WTC11 (cell line): ENCODE results near the gene LAPTM5. TPM values are rescaled to one million over a fixed set of nuclear protein-coding genes. Genes with fewer than 3 reads are reported as not detected.

Source experiments
- ATAC-seq: fragments of 200-7000 bp; cut with Tn5 transposase; 2 replicates; pipeline ENCODE4 v1.10.0; 2021; ENCODE audit warnings: mild to moderate bottlenecking, moderate library complexity
- CTCF ChIA-PET: fragments of 300-600 bp; sonication (Branson Sonifier 250); formaldehyde crosslinking; loops from one replicate; lab custom pipeline; 2021; ENCODE audit warnings: antibody characterized with exemption; lab: Charles Lee
- POLR2A ChIA-PET: fragments of 350-600 bp; sonication (Branson Sonifier 250); formaldehyde crosslinking; loops from one replicate; lab custom pipeline; 2021; ENCODE audit warnings: antibody characterized with exemption; lab: Charles Lee
- DNase-seq: peaks from one replicate; pipeline ENCODE4 v3.0.0; 2021; ENCODE audit warnings: low spot score
- H3K27ac Mint-ChIP-seq: 2 replicates; pipeline ENCODE4 v1.8.0; 2021; ENCODE audit warnings: mixed read lengths
- H3K27me3 Mint-ChIP-seq: 2 replicates; pipeline ENCODE4 v1.8.0; 2021; ENCODE audit warnings: low read depth, mild to moderate bottlenecking, moderate library complexity, mixed read lengths
- H3K36me3 Mint-ChIP-seq: 2 replicates; pipeline ENCODE4 v1.8.0; 2021; ENCODE audit warnings: mixed read lengths
- H3K4me1 Mint-ChIP-seq: 2 replicates; pipeline ENCODE4 v1.8.0; 2022; ENCODE audit warnings: mixed read lengths
- H3K4me3 Mint-ChIP-seq: 2 replicates; pipeline ENCODE4 v1.8.0; 2021; ENCODE audit warnings: mild to moderate bottlenecking, moderate library complexity, mixed read lengths
- H3K9me3 Mint-ChIP-seq: 2 replicates; pipeline ENCODE4 v1.8.0; 2021; ENCODE audit warnings: mixed read lengths
- CREB1 ChIP-seq: sonication (generic); formaldehyde crosslinking; IDR thresholded peaks from 2 replicates; pipeline ENCODE4 v1.8.0; 2023; ENCODE audit warnings: mild to moderate bottlenecking, missing genetic modification reagents
- CREM ChIP-seq: sonication (generic); formaldehyde crosslinking; IDR thresholded peaks from 2 replicates; pipeline ENCODE4 v1.8.1; 2022; ENCODE audit warnings: mild to moderate bottlenecking, missing genetic modification reagents, moderate library complexity
- ETV6 ChIP-seq: sonication (generic); formaldehyde crosslinking; IDR thresholded peaks from 2 replicates; pipeline ENCODE4 v1.8.1; 2022; ENCODE audit warnings: mild to moderate bottlenecking, missing genetic modification reagents
- FOXJ3 ChIP-seq: sonication (generic); formaldehyde crosslinking; IDR thresholded peaks from 2 replicates; pipeline ENCODE4 v1.9.0; 2021; ENCODE audit warnings: missing genetic modification reagents, mild to moderate bottlenecking, borderline replicate concordance
- GTF2I ChIP-seq: fragments of 250-450 bp; sonication (Bioruptor Pico); conservative IDR thresholded peaks from 2 replicates; pipeline ENCODE4 v1.4.0; 2021; ENCODE audit warnings: mild to moderate bottlenecking
- IRF2 ChIP-seq: sonication (generic); formaldehyde crosslinking; IDR thresholded peaks from 2 replicates; pipeline ENCODE4 v1.8.0; 2022; ENCODE audit warnings: low read depth, missing genetic modification reagents, borderline replicate concordance
- JAZF1 ChIP-seq: fragments of 250-450 bp; sonication (Bioruptor Pico); IDR thresholded peaks from 2 replicates; pipeline ENCODE4 v1.9.0; 2021; ENCODE audit warnings: moderate library complexity, mild to moderate bottlenecking, inconsistent platforms
- SP1 ChIP-seq: sonication (generic); formaldehyde crosslinking; conservative IDR thresholded peaks from 2 replicates; pipeline ENCODE4 v1.8.1; 2022; ENCODE audit warnings: missing genetic modification reagents
- TP53 ChIP-seq: sonication (generic); formaldehyde crosslinking; IDR thresholded peaks from 2 replicates; pipeline ENCODE4 v1.8.1; 2023; ENCODE audit warnings: mild to moderate bottlenecking, missing genetic modification reagents
- ZNF232 ChIP-seq: sonication (generic); formaldehyde crosslinking; IDR thresholded peaks from 2 replicates; pipeline ENCODE4 v1.8.0; 2022; ENCODE audit warnings: mild to moderate bottlenecking, missing genetic modification reagents
- ZNF396 ChIP-seq: fragments of 250-450 bp; sonication (Bioruptor Pico); IDR thresholded peaks from 2 replicates; pipeline ENCODE4 v1.8.0; 2021; ENCODE audit warnings: mild to moderate bottlenecking, moderate library complexity, borderline replicate concordance
- total RNA-seq: library from RNA; stranded (reverse); gene quantifications from 3 replicates; pipeline ENCODE4 v1.2.3, GENCODE V29; 2021
- TF ChIP-seq, protein P1 (sequence below): sonication (generic); formaldehyde crosslinking; IDR thresholded peaks from 2 replicates; pipeline ENCODE4 v1.8.1; 2022; ENCODE audit warnings: mild to moderate bottlenecking, missing genetic modification reagents, moderate library complexity, borderline replicate concordance
- TF ChIP-seq, protein P2 (sequence below): fragments of 250-450 bp; sonication (Bioruptor Pico); conservative IDR thresholded peaks from 2 replicates; pipeline ENCODE4 v1.9.0; 2021; ENCODE audit warnings: mild to moderate bottlenecking
- TF ChIP-seq, protein P3 (sequence below): fragments of 250-450 bp; sonication (Bioruptor Pico); IDR thresholded peaks from 2 replicates; pipeline ENCODE4 v1.9.0; 2021; ENCODE audit warnings: mild to moderate bottlenecking, borderline replicate concordance
- TF ChIP-seq, protein P4 (sequence below): fragments of 250-450 bp; sonication (Bioruptor Pico); IDR thresholded peaks from 2 replicates; pipeline ENCODE4 v2.1.2; 2022; ENCODE audit warnings: mild to moderate bottlenecking, moderate library complexity
- TF ChIP-seq, protein P5 (sequence below): fragments of 250-450 bp; sonication (Bioruptor Pico); IDR thresholded peaks from 2 replicates; pipeline ENCODE4 v1.8.0; 2021; ENCODE audit warnings: mild to moderate bottlenecking
- TF ChIP-seq, protein P6 (sequence below): sonication (generic); formaldehyde crosslinking; IDR thresholded peaks from 2 replicates; pipeline ENCODE4 v1.8.1; 2023; ENCODE audit warnings: mild to moderate bottlenecking, missing genetic modification reagents, borderline replicate concordance
- TF ChIP-seq, protein P7 (sequence below): fragments of 200-600 bp; IDR thresholded peaks from 2 replicates; pipeline ENCODE4 v1.8.0; 2022; ENCODE audit warnings: antibody characterized with exemption

The LAPTM5 gene
- total RNA-seq, 1 experiment from 2014 or later: 1.3 TPM

DNA sequence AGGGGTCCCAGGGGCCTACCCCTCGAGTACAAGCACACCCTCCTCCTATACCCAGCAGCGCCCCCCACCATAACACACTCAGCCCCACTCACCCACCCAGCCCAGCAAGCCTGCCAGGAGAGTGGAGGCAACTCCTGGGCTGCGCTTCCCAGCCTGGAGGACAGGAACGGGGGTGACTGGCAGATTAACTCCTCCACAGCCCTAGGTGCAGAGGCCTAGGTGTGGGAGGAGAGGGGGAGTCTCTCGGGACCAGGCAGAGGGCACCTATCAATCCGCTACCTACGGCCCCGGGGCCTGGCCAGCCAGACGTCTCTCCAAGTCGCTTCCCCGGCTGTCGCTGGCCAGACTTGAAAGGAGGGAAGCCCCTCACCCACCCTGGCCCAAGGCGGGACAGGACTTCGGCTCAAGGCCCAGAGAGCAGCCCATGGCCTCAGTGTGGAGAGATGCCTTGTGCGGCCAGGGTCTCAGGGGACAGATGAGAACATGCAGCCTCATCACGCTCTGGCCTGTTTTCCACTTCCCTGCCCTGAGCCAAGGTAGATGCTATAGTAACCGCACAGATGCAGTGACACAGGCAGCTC is 59.1 kb downstream of the LAPTM5 start:
- H3K4me1 Mint-ChIP-seq: peaks cover 12% of the 10 kb centered on the region
- POLR2A ChIA-PET: no interaction called here
- DNase-seq (no peak), ATAC-seq (no peak; the same call in 1 of the 2 replicates)
- no peaks in the 10 kb centered on the region for H3K27me3 Mint-ChIP-seq
- CTCF ChIA-PET: interaction anchor here (1.4 to 1.9 kb wide), 2 partner anchors 9 to 318 kb away, joined by 5 to 6 read pairs; no protein-coding TSS in a partner anchor
- no peak overlapping the region for H3K4me3 Mint-ChIP-seq
- no peaks in the 10 kb centered on the region for H3K36me3 Mint-ChIP-seq
- no peak overlapping the region for H3K27ac Mint-ChIP-seq
- no peaks in the 10 kb centered on the region for H3K9me3 Mint-ChIP-seq
- TF ChIP-seq, protein P1, sequence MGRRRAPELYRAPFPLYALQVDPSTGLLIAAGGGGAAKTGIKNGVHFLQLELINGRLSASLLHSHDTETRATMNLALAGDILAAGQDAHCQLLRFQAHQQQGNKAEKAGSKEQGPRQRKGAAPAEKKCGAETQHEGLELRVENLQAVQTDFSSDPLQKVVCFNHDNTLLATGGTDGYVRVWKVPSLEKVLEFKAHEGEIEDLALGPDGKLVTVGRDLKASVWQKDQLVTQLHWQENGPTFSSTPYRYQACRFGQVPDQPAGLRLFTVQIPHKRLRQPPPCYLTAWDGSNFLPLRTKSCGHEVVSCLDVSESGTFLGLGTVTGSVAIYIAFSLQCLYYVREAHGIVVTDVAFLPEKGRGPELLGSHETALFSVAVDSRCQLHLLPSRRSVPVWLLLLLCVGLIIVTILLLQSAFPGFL: no peak
- TF ChIP-seq CREM (CRISPR knock-in tag): no peak
- TF ChIP-seq JAZF1 (CRISPR knock-in tag): no peak
- TF ChIP-seq, protein P2, sequence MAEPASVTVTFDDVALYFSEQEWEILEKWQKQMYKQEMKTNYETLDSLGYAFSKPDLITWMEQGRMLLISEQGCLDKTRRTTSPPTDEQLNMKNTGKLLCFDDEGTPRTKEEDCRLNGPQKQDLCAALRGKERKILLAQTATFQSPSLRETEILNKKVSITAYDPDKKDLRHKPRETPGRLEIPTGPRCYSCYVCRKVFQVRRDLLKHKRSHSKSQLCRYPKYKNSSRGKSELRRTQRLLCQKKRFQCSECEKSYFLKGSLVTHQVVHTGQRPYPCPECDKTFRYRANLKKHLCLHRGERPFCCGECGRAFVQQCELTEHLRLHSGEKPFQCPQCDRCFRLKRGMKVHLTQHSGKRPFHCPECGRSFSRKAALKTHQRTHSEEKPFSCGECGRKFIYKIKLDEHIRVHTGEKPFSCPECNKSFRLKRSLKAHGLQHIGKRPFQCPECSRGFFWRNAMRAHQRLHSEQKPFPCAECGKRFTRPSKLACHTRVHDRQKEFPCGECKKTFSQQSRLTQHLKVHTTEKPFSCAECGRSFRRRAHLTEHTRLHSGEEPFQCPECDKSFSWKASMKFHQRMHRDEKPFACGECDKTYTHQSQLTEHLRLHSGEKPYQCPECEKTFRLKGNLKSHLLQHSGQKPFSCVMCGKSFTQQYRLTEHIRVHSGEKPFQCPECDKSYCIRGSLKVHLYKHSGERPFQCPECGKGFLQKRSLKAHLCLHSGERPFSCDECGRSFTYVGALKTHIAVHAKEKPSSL (CRISPR knock-in tag): no peak
- TF ChIP-seq ETV6 (CRISPR knock-in tag): no peak
- no peak for TF ChIP-seq TP53 (CRISPR knock-in tag)
- no peak for TF ChIP-seq ZNF396 (CRISPR knock-in tag)
- no peak for TF ChIP-seq FOXJ3 (CRISPR knock-in tag)
- TF ChIP-seq, protein P3, sequence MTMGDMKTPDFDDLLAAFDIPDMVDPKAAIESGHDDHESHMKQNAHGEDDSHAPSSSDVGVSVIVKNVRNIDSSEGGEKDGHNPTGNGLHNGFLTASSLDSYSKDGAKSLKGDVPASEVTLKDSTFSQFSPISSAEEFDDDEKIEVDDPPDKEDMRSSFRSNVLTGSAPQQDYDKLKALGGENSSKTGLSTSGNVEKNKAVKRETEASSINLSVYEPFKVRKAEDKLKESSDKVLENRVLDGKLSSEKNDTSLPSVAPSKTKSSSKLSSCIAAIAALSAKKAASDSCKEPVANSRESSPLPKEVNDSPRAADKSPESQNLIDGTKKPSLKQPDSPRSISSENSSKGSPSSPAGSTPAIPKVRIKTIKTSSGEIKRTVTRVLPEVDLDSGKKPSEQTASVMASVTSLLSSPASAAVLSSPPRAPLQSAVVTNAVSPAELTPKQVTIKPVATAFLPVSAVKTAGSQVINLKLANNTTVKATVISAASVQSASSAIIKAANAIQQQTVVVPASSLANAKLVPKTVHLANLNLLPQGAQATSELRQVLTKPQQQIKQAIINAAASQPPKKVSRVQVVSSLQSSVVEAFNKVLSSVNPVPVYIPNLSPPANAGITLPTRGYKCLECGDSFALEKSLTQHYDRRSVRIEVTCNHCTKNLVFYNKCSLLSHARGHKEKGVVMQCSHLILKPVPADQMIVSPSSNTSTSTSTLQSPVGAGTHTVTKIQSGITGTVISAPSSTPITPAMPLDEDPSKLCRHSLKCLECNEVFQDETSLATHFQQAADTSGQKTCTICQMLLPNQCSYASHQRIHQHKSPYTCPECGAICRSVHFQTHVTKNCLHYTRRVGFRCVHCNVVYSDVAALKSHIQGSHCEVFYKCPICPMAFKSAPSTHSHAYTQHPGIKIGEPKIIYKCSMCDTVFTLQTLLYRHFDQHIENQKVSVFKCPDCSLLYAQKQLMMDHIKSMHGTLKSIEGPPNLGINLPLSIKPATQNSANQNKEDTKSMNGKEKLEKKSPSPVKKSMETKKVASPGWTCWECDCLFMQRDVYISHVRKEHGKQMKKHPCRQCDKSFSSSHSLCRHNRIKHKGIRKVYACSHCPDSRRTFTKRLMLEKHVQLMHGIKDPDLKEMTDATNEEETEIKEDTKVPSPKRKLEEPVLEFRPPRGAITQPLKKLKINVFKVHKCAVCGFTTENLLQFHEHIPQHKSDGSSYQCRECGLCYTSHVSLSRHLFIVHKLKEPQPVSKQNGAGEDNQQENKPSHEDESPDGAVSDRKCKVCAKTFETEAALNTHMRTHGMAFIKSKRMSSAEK (CRISPR knock-in tag): no peak
- TF ChIP-seq, protein P4, sequence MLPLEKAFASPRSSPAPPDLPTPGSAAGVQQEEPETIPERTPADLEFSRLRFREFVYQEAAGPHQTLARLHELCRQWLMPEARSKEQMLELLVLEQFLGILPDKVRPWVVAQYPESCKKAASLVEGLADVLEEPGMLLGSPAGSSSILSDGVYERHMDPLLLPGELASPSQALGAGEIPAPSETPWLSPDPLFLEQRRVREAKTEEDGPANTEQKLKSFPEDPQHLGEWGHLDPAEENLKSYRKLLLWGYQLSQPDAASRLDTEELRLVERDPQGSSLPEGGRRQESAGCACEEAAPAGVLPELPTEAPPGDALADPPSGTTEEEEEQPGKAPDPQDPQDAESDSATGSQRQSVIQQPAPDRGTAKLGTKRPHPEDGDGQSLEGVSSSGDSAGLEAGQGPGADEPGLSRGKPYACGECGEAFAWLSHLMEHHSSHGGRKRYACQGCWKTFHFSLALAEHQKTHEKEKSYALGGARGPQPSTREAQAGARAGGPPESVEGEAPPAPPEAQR (CRISPR knock-in tag): no peak
- TF ChIP-seq IRF2 (CRISPR knock-in tag): no peak
- TF ChIP-seq GTF2I: no peak
- TF ChIP-seq, protein P5, sequence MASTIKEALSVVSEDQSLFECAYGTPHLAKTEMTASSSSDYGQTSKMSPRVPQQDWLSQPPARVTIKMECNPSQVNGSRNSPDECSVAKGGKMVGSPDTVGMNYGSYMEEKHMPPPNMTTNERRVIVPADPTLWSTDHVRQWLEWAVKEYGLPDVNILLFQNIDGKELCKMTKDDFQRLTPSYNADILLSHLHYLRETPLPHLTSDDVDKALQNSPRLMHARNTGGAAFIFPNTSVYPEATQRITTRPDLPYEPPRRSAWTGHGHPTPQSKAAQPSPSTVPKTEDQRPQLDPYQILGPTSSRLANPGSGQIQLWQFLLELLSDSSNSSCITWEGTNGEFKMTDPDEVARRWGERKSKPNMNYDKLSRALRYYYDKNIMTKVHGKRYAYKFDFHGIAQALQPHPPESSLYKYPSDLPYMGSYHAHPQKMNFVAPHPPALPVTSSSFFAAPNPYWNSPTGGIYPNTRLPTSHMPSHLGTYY (CRISPR knock-in tag): no peak
- no peak for TF ChIP-seq ZNF232 (CRISPR knock-in tag)
- TF ChIP-seq CREB1 (CRISPR knock-in tag): no peak
- no peak for TF ChIP-seq SP1
- TF ChIP-seq, protein P6, sequence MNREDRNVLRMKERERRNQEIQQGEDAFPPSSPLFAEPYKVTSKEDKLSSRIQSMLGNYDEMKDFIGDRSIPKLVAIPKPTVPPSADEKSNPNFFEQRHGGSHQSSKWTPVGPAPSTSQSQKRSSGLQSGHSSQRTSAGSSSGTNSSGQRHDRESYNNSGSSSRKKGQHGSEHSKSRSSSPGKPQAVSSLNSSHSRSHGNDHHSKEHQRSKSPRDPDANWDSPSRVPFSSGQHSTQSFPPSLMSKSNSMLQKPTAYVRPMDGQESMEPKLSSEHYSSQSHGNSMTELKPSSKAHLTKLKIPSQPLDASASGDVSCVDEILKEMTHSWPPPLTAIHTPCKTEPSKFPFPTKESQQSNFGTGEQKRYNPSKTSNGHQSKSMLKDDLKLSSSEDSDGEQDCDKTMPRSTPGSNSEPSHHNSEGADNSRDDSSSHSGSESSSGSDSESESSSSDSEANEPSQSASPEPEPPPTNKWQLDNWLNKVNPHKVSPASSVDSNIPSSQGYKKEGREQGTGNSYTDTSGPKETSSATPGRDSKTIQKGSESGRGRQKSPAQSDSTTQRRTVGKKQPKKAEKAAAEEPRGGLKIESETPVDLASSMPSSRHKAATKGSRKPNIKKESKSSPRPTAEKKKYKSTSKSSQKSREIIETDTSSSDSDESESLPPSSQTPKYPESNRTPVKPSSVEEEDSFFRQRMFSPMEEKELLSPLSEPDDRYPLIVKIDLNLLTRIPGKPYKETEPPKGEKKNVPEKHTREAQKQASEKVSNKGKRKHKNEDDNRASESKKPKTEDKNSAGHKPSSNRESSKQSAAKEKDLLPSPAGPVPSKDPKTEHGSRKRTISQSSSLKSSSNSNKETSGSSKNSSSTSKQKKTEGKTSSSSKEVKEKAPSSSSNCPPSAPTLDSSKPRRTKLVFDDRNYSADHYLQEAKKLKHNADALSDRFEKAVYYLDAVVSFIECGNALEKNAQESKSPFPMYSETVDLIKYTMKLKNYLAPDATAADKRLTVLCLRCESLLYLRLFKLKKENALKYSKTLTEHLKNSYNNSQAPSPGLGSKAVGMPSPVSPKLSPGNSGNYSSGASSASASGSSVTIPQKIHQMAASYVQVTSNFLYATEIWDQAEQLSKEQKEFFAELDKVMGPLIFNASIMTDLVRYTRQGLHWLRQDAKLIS: no peak
- TF ChIP-seq, protein P7, sequence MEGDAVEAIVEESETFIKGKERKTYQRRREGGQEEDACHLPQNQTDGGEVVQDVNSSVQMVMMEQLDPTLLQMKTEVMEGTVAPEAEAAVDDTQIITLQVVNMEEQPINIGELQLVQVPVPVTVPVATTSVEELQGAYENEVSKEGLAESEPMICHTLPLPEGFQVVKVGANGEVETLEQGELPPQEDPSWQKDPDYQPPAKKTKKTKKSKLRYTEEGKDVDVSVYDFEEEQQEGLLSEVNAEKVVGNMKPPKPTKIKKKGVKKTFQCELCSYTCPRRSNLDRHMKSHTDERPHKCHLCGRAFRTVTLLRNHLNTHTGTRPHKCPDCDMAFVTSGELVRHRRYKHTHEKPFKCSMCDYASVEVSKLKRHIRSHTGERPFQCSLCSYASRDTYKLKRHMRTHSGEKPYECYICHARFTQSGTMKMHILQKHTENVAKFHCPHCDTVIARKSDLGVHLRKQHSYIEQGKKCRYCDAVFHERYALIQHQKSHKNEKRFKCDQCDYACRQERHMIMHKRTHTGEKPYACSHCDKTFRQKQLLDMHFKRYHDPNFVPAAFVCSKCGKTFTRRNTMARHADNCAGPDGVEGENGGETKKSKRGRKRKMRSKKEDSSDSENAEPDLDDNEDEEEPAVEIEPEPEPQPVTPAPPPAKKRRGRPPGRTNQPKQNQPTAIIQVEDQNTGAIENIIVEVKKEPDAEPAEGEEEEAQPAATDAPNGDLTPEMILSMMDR: no peak
